ENCODE measurements around the gene PSG7. TPM values are rescaled to one million over a fixed set of nuclear protein-coding genes. Genes with fewer than 3 reads are reported as not detected.
A peak's percentile ranks its signal among the peaks of the same experiment; 100 is the strongest.
"Not testable (repeated sequence)": the region's sequence is repeated elsewhere in the genome, so short reads cannot be mapped to it uniquely, and the experiment has no call there.

The PSG7 gene
- total and polyA plus RNA-seq, 2 of the 13 experiments (the other 11 are each of a cell fraction or from before 2014, with no cell fraction given), result not detected

- ATAC-seq; H3K4me1 ChIP-seq (ENCODE audit: insufficient read depth, low read length); H2AFZ ChIP-seq (ENCODE audit: low read length); in situ Hi-C loops (cut with HindIII; ENCODE audit: extremely low pct_ligation_motif_present, low pct_unique_long_range_greater_than_20kb); H3K79me2 ChIP-seq (ENCODE audit: insufficient read depth, low read length); CTCF ChIA-PET (ENCODE audit: low intra/inter-chr PET ratio, low total read pairs); H3K9me3 ChIP-seq (ENCODE audit: low read length); H3K27ac ChIP-seq (ENCODE audit: extremely low read length, insufficient read depth, low read length); H3K36me3 ChIP-seq (replicated peaks in 1 of 2; ENCODE audit: control insufficient read depth in 1 of 2, insufficient read depth in 2 of 2, low read length in 2 of 2); POLR2A ChIA-PET; H3K27me3 ChIP-seq (ENCODE audit: control insufficient read depth in 1 of 2, insufficient read depth in 2 of 2, low read length in 2 of 2); H3K9ac ChIP-seq (ENCODE audit: insufficient read depth, low read depth, low read length); H3K4me2 ChIP-seq (ENCODE audit: low read depth, low read length); H4K20me1 ChIP-seq (ENCODE audit: insufficient read depth, low read length); H3K4me3 ChIP-seq (replicated peaks in 1 of 3; ENCODE audit: insufficient read depth in 1 of 3, low read depth in 2 of 3, low read length in 3 of 3); intact Hi-C loops (cut with micrococcal nuclease; ENCODE audit: unreplicated experiment); FAIRE-seq; BruUV-seq (replicated peaks); DNase-seq (ENCODE audit: low spot score): not testable (repeated sequence)
- WGBS (ENCODE audit: low lambda C conversion rate), result 0% methylated on average over 4 of the region's 5 CpGs
Observed at GRCh38 chr19:42932485-42933101, 4.4 kb downstream of the PSG7 start.

GRCh38 chr19:42930214-42930613 is 6.8 kb downstream of the PSG7 start:
- DNase-seq (ENCODE audit: low spot score); in situ Hi-C loops (cut with HindIII; ENCODE audit: extremely low pct_ligation_motif_present, low pct_unique_long_range_greater_than_20kb); H3K4me1 ChIP-seq (ENCODE audit: insufficient read depth, low read length); H3K79me2 ChIP-seq (ENCODE audit: insufficient read depth, low read length); H3K36me3 ChIP-seq (replicated peaks in 1 of 2; ENCODE audit: control insufficient read depth in 1 of 2, insufficient read depth in 2 of 2, low read length in 2 of 2); H3K9me3 ChIP-seq (ENCODE audit: low read length); POLR2A ChIA-PET; H3K4me3 ChIP-seq (replicated peaks in 1 of 3; ENCODE audit: insufficient read depth in 1 of 3, low read depth in 2 of 3, low read length in 3 of 3); ATAC-seq; FAIRE-seq; BruUV-seq (replicated peaks); H3K27ac ChIP-seq (ENCODE audit: extremely low read length, insufficient read depth, low read length); intact Hi-C loops (cut with micrococcal nuclease; ENCODE audit: unreplicated experiment); H3K27me3 ChIP-seq (ENCODE audit: control insufficient read depth in 1 of 2, insufficient read depth in 2 of 2, low read length in 2 of 2); H3K4me2 ChIP-seq (ENCODE audit: low read depth, low read length); H3K9ac ChIP-seq (ENCODE audit: insufficient read depth, low read depth, low read length); H2AFZ ChIP-seq (ENCODE audit: low read length); CTCF ChIA-PET (ENCODE audit: low intra/inter-chr PET ratio, low total read pairs); H4K20me1 ChIP-seq (ENCODE audit: insufficient read depth, low read length): not testable (repeated sequence)
- WGBS (ENCODE audit: low lambda C conversion rate), result 0% methylated on average over 1 of the region's 1 CpG
- peak; percentile 18 for TF ChIP-seq CTCF (CRISPR knock-in tag; IDR thresholded peaks at IDR 0.05)

All from HepG2 (cell line).